ENCODE results near the gene SUV39H1.

DNA sequence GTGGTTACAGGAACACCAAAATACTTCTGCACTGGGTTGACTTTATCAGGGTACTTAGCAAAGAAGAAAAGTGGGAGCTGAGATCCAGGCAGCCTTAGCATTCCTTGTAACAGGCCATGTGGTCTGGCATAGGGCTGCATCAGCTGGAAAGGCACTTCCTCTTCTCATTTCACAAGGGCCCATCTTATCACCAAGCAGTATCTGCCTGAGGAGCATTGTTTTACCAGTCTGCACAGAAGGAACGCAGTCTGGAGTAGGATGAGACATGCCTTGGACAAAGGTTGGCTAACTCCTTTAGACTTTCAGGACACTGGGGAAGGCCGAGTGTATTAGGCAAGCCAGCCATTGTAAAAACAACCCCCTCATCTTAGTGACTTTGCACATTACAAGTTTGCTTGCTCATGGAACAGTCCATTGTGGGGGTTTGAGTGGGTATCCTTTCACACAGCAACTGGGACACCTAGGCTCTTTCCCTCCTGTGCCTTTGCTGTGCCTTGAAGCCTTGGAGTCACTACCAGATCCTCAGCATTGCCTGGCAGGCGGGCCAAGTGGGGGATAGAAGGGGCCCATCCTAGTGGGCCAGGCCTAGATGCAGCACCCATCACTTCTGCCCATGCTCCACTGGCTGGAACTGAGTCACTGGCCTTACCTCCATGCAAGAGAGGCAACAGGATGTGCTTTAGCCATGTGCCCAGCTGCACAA is 4.6 kb downstream of the SUV39H1 start:
- no peak for TF ChIP-seq POLR2A (IDR thresholded peaks at IDR 0.05)
- TF ChIP-seq, protein P1, sequence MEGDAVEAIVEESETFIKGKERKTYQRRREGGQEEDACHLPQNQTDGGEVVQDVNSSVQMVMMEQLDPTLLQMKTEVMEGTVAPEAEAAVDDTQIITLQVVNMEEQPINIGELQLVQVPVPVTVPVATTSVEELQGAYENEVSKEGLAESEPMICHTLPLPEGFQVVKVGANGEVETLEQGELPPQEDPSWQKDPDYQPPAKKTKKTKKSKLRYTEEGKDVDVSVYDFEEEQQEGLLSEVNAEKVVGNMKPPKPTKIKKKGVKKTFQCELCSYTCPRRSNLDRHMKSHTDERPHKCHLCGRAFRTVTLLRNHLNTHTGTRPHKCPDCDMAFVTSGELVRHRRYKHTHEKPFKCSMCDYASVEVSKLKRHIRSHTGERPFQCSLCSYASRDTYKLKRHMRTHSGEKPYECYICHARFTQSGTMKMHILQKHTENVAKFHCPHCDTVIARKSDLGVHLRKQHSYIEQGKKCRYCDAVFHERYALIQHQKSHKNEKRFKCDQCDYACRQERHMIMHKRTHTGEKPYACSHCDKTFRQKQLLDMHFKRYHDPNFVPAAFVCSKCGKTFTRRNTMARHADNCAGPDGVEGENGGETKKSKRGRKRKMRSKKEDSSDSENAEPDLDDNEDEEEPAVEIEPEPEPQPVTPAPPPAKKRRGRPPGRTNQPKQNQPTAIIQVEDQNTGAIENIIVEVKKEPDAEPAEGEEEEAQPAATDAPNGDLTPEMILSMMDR (IDR thresholded peaks at IDR 0.05): no peak
